Lower lobe of right lung (tissue), 2 donors: ENCODE measurements around the gene INO80. TPM values are rescaled to one million over a fixed set of nuclear protein-coding genes. Genes with fewer than 3 reads are reported as not detected.
"Not testable (repeated sequence)": the region's sequence is repeated elsewhere in the genome, so short reads cannot be mapped to it uniquely, and the experiment has no call there.

Experiments
- ATAC-seq, 2 donors: fragments of 200-7000 bp; cut with Tn5 transposase; one replicate each; pipeline ENCODE4 v1.9.1; 2020 to 2022; ENCODE audit warnings: mild to moderate bottlenecking in 2 of 2, moderate library complexity in 2 of 2
- DNase-seq: peaks from one replicate; pipeline ENCODE4 v3.0.0-alpha.2; 2020
- H3K27ac ChIP-seq: fragments of 200-600 bp; one replicate; pipeline ENCODE4 v1.8.0; 2022
- H3K27me3 ChIP-seq: fragments of 200-600 bp; one replicate; pipeline ENCODE4 v1.8.0; 2022; ENCODE audit warnings: low read depth
- H3K36me3 ChIP-seq: fragments of 200-600 bp; one replicate; pipeline ENCODE4 v1.8.0; 2022; ENCODE audit warnings: mild to moderate bottlenecking
- H3K4me1 ChIP-seq: fragments of 200-600 bp; one replicate; pipeline ENCODE4 v1.8.0; 2022
- H3K4me3 ChIP-seq: fragments of 200-600 bp; one replicate; pipeline ENCODE4 v1.8.0; 2022; ENCODE audit warnings: mild to moderate bottlenecking
- H3K9me3 ChIP-seq: fragments of 200-600 bp; one replicate; pipeline ENCODE4 v1.8.0; 2022
- CTCF ChIP-seq: fragments of 200-600 bp; IDR thresholded peaks from one replicate; pipeline ENCODE4 v1.8.0; 2022; ENCODE audit warnings: antibody characterized with exemption, mild to moderate bottlenecking
- intact Hi-C: fragments of 100-400 bp; cut with DNase I; formaldehyde crosslinking; loops from one replicate; pipeline ENCODE4 v1.11.0; 2022
- total RNA-seq: library from RNA; stranded (reverse); fragmentation: NEBNext Ultra II Directional; extraction: Animal tissue kit (Norgen Biotek cat#: 25700); gene quantifications from one replicate; pipeline ENCODE4 v1.2.1, GENCODE V29; 2021
- donor health status: DM: no; HTN: yes; CAD: no; lungs with severe emphysema.

INO80 gene
- total RNA-seq, 1 donor from 2014 or later = 25.0 TPM

- Histone ChIP-seq H3K4me1 (no peaks in the 10 kb centered on the region), H3K27ac (no peak overlapping the region), H3K4me3 (no peak overlapping the region), H3K36me3 (no peaks in the 10 kb centered on the region), H3K27me3 (no peaks in the 10 kb centered on the region), H3K9me3 (no peaks in the 10 kb centered on the region)
- intact Hi-C loops = no loop called here
- DNase-seq (no peak), ATAC-seq (no peak)
- no peak for TF ChIP-seq CTCF
These were observed 17.4 kb upstream of the INO80 start for GRCh38 chr15:41133454-41133853.

GRCh38 chr15:41132094-41132493 lies 16.0 kb upstream of the INO80 start:
- H3K27ac ChIP-seq, DNase-seq, H3K4me3 ChIP-seq, H3K4me1 ChIP-seq, H3K27me3 ChIP-seq, intact Hi-C loops, H3K36me3 ChIP-seq, H3K9me3 ChIP-seq: not testable (repeated sequence)
- peak in 1 of 2 donors; percentile 61 for ATAC-seq

GRCh38 chr15:41128174-41128902 lies 12.3 kb upstream of the INO80 start:
- Histone ChIP-seq H3K4me3 (no peak overlapping the region), H3K36me3 (no peaks in the 10 kb centered on the region), H3K9me3 (no peaks in the 10 kb centered on the region), H3K27ac (no peak overlapping the region), H3K27me3 (no peaks in the 10 kb centered on the region), H3K4me1 (no peaks in the 10 kb centered on the region)
- intact Hi-C loops = no loop called here
- no peak for DNase-seq
- ATAC-seq = no peak
- no peak for TF ChIP-seq CTCF

GRCh38 chr15:41125931-41126642 lies 10.0 kb upstream of the INO80 start:
- Histone ChIP-seq H3K9me3 (no peaks in the 10 kb centered on the region), H3K4me1 (no peaks in the 10 kb centered on the region), H3K27ac (no peak overlapping the region), H3K27me3 (no peaks in the 10 kb centered on the region), H3K4me3 (no peak overlapping the region), H3K36me3 (no peaks in the 10 kb centered on the region)
- TF ChIP-seq CTCF = no peak
- ATAC-seq = no peak
- DNase-seq = no peak
- intact Hi-C loops = no loop called here

- Histone ChIP-seq H3K27ac (no peak overlapping the region), H3K27me3 (no peaks in the 10 kb centered on the region), H3K9me3 (no peaks in the 10 kb centered on the region), H3K4me1 (no peaks in the 10 kb centered on the region), H3K36me3 (no peaks in the 10 kb centered on the region), H3K4me3 (no peak overlapping the region)
- intact Hi-C loops = no loop called here
- DNase-seq (no peak), ATAC-seq (no peak)
- no peak for TF ChIP-seq CTCF
These were observed 9.1 kb upstream of the INO80 start for GRCh38 chr15:41125063-41125669.

- Histone ChIP-seq H3K9me3 (no peaks in the 10 kb centered on the region), H3K27me3 (no peaks in the 10 kb centered on the region), H3K4me1 (no peaks in the 10 kb centered on the region), H3K27ac (no peak overlapping the region), H3K36me3 (no peaks in the 10 kb centered on the region), H3K4me3 (no peak overlapping the region)
- ATAC-seq = no peak
- no peak for TF ChIP-seq CTCF
- intact Hi-C loops = no loop called here
- DNase-seq = no peak
These were observed 8.0 kb upstream of the INO80 start for GRCh38 chr15:41124058-41124457.
